HepG2 (cell line): ENCODE data around the gene MPC1. TPM values are rescaled to one million over a fixed set of nuclear protein-coding genes. Genes with fewer than 3 reads are reported as not detected.

Experiments
- ARNTL ChIP-seq: sonication (generic); formaldehyde crosslinking; IDR thresholded peaks from 2 replicates; pipeline ENCODE4 v1.4.0; 2020; ENCODE audit warnings: mild to moderate bottlenecking, missing genetic modification reagents
- FOSL2 ChIP-seq: sonication (generic); formaldehyde crosslinking; IDR thresholded peaks from 2 replicates; pipeline ENCODE4 v1.4.0; 2020; ENCODE audit warnings: missing genetic modification reagents
- GATAD1 ChIP-seq: IDR thresholded peaks from 2 replicates; pipeline ENCODE4 v1.6.1; 2016; ENCODE audit warnings: missing genetic modification reagents, missing compliant biosample characterization
- HIVEP1 ChIP-seq: sonication (generic); formaldehyde crosslinking; IDR thresholded peaks from 2 replicates; pipeline ENCODE4 v1.4.0; 2020; ENCODE audit warnings: mild to moderate bottlenecking, missing genetic modification reagents
- KDM1A ChIP-seq: IDR thresholded peaks from 2 replicates; pipeline ENCODE4 v1.6.1; 2016; ENCODE audit warnings: missing compliant biosample characterization
- MTF1 ChIP-seq: sonication (generic); formaldehyde crosslinking; IDR thresholded peaks from 2 replicates; pipeline ENCODE4 v1.5.0; 2020; ENCODE audit warnings: missing genetic modification reagents
- NCOA1 ChIP-seq: sonication (generic); formaldehyde crosslinking; IDR thresholded peaks from 2 replicates; pipeline ENCODE4 v1.9.0; 2021; ENCODE audit warnings: missing genetic modification reagents
- PAF1 ChIP-seq: IDR thresholded peaks from 2 replicates; pipeline ENCODE4 v1.6.1; 2016; ENCODE audit warnings: missing genetic modification reagents, missing compliant biosample characterization
- POGZ ChIP-seq: sonication (generic); formaldehyde crosslinking; IDR thresholded peaks from 2 replicates; pipeline ENCODE4 v1.4.0; 2020; ENCODE audit warnings: mild to moderate bottlenecking, missing genetic modification reagents
- POLR2AphosphoS5 ChIP-seq: IDR thresholded peaks from 2 replicates; pipeline ENCODE4 v1.6.1; 2012; ENCODE audit warnings: low read depth, low read length
- ZBTB1 ChIP-seq: sonication (generic); formaldehyde crosslinking; IDR thresholded peaks from 2 replicates; pipeline ENCODE4 v1.4.0; 2020; ENCODE audit warnings: missing genetic modification reagents, borderline replicate concordance
- ZNF253 ChIP-seq: sonication (generic); formaldehyde crosslinking; IDR thresholded peaks from 2 replicates; pipeline ENCODE4 v1.8.0; 2022; ENCODE audit warnings: mild to moderate bottlenecking, missing genetic modification reagents, borderline replicate concordance
- ZNF264 ChIP-seq: sonication (generic); formaldehyde crosslinking; IDR thresholded peaks from 2 replicates; pipeline ENCODE4 v1.4.0; 2020; ENCODE audit warnings: missing genetic modification reagents
- ZNF501 ChIP-seq: sonication (generic); formaldehyde crosslinking; IDR thresholded peaks from 2 replicates; pipeline ENCODE4 v1.5.1; 2020; ENCODE audit warnings: mild to moderate bottlenecking, moderate library complexity, missing genetic modification reagents
- ZNF577 ChIP-seq: sonication (generic); formaldehyde crosslinking; IDR thresholded peaks from 2 replicates; pipeline ENCODE4 v1.4.0; 2020; ENCODE audit warnings: mild to moderate bottlenecking, low read depth, missing genetic modification reagents, borderline replicate concordance
- ZNF713 ChIP-seq: sonication (generic); formaldehyde crosslinking; IDR thresholded peaks from 2 replicates; pipeline ENCODE4 v1.4.0; 2020; ENCODE audit warnings: mild to moderate bottlenecking, missing genetic modification reagents
- ZNF768 ChIP-seq: sonication (generic); formaldehyde crosslinking; IDR thresholded peaks from 2 replicates; pipeline ENCODE4 v1.4.0; 2020; ENCODE audit warnings: missing genetic modification reagents
- polyA plus RNA-seq, 8 experiments: library from polyadenylated mRNA; depleted of rRNA in 3 of 8; stranded (reverse) in 7 of 8; unstranded in 1 of 8; fragments of >200 nt; fragmentation: Illumina TruSeq in 4 of 8; extraction: Trizol in 4 of 8; gene quantifications; 2 replicates each; pipeline versions ENCODE4 v1.2.1 to v1.2.3, GENCODE V29; 2011 to 2016; ENCODE audit warnings: low read depth in 4 of 8, missing spikeins in 1 of 8, mixed read lengths in 1 of 8; ENCODE audit not compliant: insufficient read depth in 1 of 8
- total RNA-seq, 5 experiments: library from RNA; depleted of rRNA; stranded (reverse); fragments of >200 nt; fragmentation: Illumina TruSeq; extraction: Trizol; gene quantifications; 2 replicates each; pipeline ENCODE4 v1.2.3, GENCODE V29; 2016; ENCODE audit warnings: low read depth in 1 of 5
- TF ChIP-seq, protein P1 (sequence below): fragments of 450-650 bp; IDR thresholded peaks from 2 replicates; pipeline ENCODE4 v1.6.1; 2017
- TF ChIP-seq, protein P2 (sequence below): sonication (generic); formaldehyde crosslinking; conservative IDR thresholded peaks from 2 replicates; pipeline ENCODE4 v1.4.0; 2020; ENCODE audit warnings: missing genetic modification reagents
- TF ChIP-seq, protein P3 (sequence below), 2 experiments: sonication (generic) in 1 of 2; formaldehyde crosslinking in 1 of 2; IDR thresholded peaks; 2 replicates each; pipeline versions ENCODE4 v1.6.1 to v1.9.0; 2014 to 2022; ENCODE audit warnings: antibody characterized with exemption in 1 of 2, borderline replicate concordance in 1 of 2, inconsistent platforms in 1 of 2, low read depth in 1 of 2, missing genetic modification reagents in 1 of 2
- TF ChIP-seq, protein P4 (sequence below): IDR thresholded peaks from 2 replicates; pipeline ENCODE4 v1.6.1; 2016; ENCODE audit warnings: low read depth, borderline replicate concordance

MPC1 gene
- total and polyA plus RNA-seq, 2 of the 13 experiments (the other 11 are each of a cell fraction or from before 2014, with no cell fraction given) = 189 to 214 TPM

DNA sequence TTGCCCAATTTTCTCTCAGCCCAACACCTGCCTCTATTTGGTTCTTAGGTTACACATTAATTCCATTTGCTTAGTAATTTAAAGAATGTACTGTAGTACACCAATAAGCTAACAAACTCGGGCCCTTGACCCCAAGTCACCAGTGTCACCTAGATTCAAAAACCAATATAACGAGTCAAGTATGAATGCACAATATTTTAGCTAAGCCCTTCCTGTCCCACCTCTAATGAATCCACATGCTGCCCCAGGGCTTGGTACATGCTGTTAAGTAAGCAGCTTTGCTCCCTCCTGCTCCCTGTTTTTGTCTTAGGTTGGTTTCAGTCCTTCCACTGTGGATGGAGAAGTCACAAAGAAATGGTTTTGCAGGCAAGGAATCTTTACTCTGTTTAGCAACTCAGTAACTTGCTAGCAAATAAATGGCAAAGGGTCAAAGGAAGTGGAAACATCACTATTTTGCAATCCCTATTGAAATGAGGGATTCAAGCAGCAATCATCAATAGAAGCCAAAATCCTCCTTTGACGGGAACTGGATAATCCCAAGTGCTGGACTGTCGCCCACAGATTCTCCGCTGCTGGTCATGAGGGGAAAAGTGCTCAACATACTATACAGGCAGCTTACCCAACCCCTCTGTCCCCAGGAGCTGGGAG lies 5.0 kb upstream of the MPC1 start (continued):
- TF ChIP-seq ZNF768 (CRISPR knock-in tag) = no peak
- TF ChIP-seq ARNTL (CRISPR knock-in tag) = peak; percentile 87
- TF ChIP-seq GATAD1 (CRISPR knock-in tag) = peak; percentile 48
- TF ChIP-seq ZNF713 (CRISPR knock-in tag) = peak; percentile 91; the same call in 1 of the 2 replicates
- TF ChIP-seq ZNF501 (CRISPR knock-in tag) = peak; percentile 43; the same call in 1 of the 2 replicates
- TF ChIP-seq MTF1 (CRISPR knock-in tag) = no peak
- TF ChIP-seq, protein P1, sequence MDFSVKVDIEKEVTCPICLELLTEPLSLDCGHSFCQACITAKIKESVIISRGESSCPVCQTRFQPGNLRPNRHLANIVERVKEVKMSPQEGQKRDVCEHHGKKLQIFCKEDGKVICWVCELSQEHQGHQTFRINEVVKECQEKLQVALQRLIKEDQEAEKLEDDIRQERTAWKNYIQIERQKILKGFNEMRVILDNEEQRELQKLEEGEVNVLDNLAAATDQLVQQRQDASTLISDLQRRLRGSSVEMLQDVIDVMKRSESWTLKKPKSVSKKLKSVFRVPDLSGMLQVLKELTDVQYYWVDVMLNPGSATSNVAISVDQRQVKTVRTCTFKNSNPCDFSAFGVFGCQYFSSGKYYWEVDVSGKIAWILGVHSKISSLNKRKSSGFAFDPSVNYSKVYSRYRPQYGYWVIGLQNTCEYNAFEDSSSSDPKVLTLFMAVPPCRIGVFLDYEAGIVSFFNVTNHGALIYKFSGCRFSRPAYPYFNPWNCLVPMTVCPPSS = no peak
- TF ChIP-seq, protein P2, sequence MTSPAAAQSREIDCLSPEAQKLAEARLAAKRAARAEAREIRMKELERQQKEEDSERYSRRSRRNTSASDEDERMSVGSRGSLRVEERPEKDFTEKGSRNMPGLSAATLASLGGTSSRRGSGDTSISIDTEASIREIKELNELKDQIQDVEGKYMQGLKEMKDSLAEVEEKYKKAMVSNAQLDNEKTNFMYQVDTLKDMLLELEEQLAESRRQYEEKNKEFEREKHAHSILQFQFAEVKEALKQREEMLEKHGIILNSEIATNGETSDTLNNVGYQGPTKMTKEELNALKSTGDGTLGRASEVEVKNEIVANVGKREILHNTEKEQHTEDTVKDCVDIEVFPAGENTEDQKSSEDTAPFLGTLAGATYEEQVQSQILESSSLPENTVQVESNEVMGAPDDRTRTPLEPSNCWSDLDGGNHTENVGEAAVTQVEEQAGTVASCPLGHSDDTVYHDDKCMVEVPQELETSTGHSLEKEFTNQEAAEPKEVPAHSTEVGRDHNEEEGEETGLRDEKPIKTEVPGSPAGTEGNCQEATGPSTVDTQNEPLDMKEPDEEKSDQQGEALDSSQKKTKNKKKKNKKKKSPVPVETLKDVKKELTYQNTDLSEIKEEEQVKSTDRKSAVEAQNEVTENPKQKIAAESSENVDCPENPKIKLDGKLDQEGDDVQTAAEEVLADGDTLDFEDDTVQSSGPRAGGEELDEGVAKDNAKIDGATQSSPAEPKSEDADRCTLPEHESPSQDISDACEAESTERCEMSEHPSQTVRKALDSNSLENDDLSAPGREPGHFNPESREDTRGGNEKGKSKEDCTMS (CRISPR knock-in tag) = no peak
- TF ChIP-seq, protein P3, sequence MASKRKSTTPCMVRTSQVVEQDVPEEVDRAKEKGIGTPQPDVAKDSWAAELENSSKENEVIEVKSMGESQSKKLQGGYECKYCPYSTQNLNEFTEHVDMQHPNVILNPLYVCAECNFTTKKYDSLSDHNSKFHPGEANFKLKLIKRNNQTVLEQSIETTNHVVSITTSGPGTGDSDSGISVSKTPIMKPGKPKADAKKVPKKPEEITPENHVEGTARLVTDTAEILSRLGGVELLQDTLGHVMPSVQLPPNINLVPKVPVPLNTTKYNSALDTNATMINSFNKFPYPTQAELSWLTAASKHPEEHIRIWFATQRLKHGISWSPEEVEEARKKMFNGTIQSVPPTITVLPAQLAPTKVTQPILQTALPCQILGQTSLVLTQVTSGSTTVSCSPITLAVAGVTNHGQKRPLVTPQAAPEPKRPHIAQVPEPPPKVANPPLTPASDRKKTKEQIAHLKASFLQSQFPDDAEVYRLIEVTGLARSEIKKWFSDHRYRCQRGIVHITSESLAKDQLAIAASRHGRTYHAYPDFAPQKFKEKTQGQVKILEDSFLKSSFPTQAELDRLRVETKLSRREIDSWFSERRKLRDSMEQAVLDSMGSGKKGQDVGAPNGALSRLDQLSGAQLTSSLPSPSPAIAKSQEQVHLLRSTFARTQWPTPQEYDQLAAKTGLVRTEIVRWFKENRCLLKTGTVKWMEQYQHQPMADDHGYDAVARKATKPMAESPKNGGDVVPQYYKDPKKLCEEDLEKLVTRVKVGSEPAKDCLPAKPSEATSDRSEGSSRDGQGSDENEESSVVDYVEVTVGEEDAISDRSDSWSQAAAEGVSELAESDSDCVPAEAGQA (IDR thresholded peaks at IDR 0.05; ENCODE audit: low read depth) = no peak
- TF ChIP-seq, protein P3 (CRISPR knock-in tag; IDR thresholded peaks at IDR 0.05; ENCODE audit: borderline replicate concordance) = peak; percentile 68; the same call in 1 of the 2 replicates
- TF ChIP-seq KDM1A (CRISPR knock-in tag) = peak; percentile 54; the same call in 1 of the 2 replicates
- TF ChIP-seq HIVEP1 (CRISPR knock-in tag) = 0 out of 2 replicates have a peak, but pooled peaks have one; percentile 9
- no peak for TF ChIP-seq ZNF253
- peak; percentile 96 for TF ChIP-seq ZNF264 (CRISPR knock-in tag)
- TF ChIP-seq FOSL2 = peak; percentile 74
- TF ChIP-seq POGZ (CRISPR knock-in tag) = peak; percentile 51; the same call in 1 of the 2 replicates
- TF ChIP-seq POLR2AphosphoS5 = 0 out of 2 replicates have a peak, but pooled peaks have one; percentile 23
- TF ChIP-seq ZBTB1 (CRISPR knock-in tag) = no peak
- TF ChIP-seq, protein P4, sequence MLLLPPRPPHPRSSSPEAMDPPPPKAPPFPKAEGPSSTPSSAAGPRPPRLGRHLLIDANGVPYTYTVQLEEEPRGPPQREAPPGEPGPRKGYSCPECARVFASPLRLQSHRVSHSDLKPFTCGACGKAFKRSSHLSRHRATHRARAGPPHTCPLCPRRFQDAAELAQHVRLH = no peak
- TF ChIP-seq PAF1 (CRISPR knock-in tag) = no peak
- TF ChIP-seq ZNF577 (CRISPR knock-in tag) = no peak
- TF ChIP-seq NCOA1 (CRISPR knock-in tag) = peak; percentile 86; the same call in 1 of the 2 replicates
